NOMO-1 treated with dmso at 0.1 percent for 144 hours (cell line): ENCODE data around the gene LIMS2.

ENCODE experiments used
- DNase-seq: peaks from one replicate; lab custom pipeline; 2025; ENCODE audit not compliant: unreplicated experiment; lab: John Stamatoyannopoulos, UW

Gene LIMS2, protein sequence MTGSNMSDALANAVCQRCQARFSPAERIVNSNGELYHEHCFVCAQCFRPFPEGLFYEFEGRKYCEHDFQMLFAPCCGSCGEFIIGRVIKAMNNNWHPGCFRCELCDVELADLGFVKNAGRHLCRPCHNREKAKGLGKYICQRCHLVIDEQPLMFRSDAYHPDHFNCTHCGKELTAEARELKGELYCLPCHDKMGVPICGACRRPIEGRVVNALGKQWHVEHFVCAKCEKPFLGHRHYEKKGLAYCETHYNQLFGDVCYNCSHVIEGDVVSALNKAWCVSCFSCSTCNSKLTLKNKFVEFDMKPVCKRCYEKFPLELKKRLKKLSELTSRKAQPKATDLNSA

GRCh38 chr2:127675331-127676261, at the start of gene LIMS2:
TSS of gene LIMS2 (minus strand) at chr2:127675530. CDS start at chr2:127675024, 506 bp downstream.
- DNase-seq, result no peak

- no peak for DNase-seq
These were observed 47.5 kb upstream of the LIMS2 start for GRCh38 chr2:127722807-127723206.

- no peak for DNase-seq
These were observed 46.6 kb upstream of the LIMS2 start for GRCh38 chr2:127721978-127722355.

DNA sequence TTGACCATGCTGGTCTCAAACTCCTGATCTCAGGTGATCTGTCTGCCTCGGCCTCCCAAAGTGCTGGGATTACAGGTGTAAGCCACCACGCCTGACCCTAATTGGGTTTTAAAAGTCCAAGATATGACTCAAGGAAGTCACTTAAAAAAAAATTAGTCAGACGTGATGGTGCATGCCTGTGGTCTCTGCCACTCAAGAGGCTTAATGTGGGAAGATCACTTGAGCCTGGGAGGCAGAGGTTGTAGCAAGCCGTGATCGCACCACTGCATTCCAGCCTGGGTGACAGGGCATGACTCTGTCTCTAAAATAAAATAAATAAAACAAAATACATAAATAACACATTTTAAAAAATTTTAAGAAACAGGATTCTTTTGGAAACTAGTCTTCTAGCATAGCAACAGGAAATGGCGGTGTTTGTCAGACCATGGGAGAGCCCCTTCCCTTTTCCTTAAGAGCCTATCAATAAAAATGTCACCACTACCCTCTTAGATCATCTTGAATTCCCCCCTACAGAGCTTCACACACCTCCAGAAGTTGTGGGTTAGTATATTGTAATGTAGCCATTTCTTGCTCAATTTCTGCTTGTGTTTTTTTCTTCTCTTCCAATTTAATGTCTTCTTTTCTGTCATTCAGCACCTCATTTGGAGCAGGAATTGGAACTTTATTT, 46.1 kb upstream of the LIMS2 start:
- DNase-seq, result no peak

DNA sequence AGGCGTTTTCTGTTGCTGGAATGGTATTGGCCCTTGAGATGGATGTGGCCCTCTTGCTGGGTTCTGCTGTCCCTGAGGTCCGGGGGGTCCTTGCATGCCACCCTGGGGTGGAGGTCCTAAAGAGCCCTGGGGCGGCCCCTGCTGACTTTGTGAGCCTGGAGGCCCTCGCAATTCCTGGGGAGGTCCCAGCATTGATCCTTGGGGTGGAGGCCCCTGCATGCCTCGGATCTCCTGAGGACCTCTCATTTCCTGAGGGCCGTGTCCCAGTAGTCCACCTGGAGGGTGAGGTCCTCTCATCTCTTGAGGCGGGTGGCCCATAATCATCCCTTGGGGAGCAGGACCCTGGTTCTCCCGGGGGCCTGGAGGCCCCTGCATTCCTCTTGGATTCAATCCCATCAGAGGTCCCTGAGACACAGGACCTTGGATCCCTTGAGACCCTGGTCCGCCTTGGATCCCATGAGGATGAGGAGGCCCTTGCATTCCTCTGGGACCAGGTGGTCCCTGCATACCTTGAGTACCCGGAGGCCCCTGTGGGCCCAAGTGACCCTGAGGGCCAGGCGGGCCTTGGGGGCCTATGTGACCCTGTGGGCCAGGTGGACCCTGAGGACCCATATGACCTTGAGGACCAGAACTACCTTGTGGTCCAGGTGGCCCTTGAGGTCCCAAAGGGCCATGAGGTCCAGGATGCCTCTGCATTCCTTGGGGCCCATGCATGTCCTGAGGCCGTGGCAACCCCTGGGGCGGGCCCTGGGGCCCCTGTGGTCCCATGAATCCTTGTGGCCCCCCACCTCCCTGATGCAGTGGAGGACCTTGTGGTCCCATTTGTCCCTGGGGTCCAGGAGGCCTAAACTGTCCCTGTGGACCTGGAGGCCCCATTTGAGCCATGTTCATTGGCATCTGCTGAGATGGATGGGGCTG, 44.2 kb upstream of the LIMS2 start:
- no peak for DNase-seq

GRCh38 chr2:127718271-127718670, 42.9 kb upstream of the LIMS2 start:
- no peak for DNase-seq

DNA sequence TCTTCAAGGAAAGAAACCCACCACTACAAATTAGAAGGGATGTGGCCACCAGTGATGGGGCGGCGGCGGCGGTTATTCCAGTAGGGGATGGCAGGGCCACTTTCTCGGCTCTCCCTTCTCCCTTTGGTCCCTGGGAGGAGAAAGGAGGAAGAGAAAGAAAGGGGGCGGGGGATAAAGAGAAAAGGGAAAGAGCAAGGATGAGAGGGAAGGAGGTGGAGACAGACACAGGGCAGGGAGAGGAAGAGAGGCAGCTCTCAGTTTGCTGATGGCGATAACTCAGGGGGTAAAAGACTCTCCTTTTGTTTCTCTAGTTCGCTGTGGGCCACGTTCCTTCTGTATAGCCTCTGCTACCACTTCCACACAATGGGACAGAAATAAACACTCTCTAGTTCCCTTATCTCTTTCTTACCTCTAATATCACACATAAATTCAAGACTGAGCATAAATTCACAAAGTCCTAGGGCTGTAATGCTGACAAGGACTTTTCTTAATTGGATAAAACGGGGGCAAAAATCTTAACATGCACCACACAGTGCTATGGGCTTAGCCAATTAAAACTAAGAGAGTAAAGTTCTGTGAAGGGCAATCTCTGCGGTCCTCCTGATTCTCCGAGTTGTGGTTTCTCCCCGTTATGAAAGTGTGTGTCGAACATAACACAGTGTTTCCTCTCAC, 40.6 kb upstream of the LIMS2 start:
- DNase-seq, result no peak

DNA sequence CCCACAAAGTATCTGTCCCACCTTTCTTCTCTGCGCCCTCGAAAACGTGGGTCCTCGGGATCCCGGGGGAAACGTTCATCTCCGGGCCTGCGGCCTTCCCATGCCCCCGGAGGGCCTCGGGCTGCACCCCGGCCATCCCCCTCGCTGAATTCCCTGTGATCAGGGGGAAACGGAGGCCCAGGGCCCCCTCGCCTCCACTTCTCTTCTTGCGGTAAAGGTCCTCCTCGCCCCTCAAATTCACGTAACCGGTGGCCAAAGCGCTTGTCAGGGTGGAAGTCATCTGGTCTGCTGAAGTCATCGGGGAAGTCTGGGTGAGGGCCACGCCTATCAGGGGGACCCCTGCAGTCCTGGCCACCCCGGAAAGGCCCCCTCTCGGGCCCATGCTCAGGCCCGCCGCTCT, 38.2 kb upstream of the LIMS2 start:
- no peak for DNase-seq

- DNase-seq, result no peak
These were observed 37.7 kb upstream of the LIMS2 start for GRCh38 chr2:127712999-127713398.

GRCh38 chr2:127709336-127709735, 34.0 kb upstream of the LIMS2 start:
- DNase-seq, result no peak

DNA sequence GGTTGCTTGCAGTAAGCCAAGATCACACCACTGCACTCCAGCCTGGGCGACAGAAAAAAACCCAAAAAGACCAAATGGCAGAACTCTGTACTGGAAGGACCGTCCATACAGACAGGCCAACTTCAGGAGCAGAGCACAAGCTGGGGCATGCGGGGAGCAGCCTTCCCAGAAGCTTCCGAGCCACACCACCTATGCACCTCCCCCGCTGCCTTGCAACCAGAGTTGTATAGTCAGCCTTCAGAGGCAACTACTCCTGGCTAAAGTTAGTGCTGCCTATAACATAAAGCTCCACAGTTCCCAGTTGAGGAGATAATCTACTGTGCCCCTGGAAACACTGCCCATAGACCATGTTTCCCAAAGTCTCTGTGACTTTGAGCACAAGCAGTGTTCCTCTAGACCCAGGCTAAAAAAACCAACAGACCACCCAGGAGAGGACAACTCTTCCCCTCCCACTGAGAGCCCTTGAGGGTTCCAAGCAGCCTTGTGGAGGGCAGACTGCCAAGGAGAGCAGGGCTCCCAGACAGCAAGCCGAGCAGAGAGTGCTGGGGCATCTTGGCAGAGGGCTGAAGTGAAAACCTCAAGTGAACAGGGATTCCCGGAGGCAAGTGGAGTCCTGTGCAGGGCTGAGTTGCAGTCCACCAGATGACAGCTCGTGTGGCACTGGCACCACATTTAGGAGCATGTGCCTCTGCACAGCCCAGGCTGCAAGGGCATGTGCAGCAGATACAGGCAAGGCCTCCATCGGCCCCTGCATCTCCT, 32.7 kb upstream of the LIMS2 start:
- DNase-seq, result no peak

DNA sequence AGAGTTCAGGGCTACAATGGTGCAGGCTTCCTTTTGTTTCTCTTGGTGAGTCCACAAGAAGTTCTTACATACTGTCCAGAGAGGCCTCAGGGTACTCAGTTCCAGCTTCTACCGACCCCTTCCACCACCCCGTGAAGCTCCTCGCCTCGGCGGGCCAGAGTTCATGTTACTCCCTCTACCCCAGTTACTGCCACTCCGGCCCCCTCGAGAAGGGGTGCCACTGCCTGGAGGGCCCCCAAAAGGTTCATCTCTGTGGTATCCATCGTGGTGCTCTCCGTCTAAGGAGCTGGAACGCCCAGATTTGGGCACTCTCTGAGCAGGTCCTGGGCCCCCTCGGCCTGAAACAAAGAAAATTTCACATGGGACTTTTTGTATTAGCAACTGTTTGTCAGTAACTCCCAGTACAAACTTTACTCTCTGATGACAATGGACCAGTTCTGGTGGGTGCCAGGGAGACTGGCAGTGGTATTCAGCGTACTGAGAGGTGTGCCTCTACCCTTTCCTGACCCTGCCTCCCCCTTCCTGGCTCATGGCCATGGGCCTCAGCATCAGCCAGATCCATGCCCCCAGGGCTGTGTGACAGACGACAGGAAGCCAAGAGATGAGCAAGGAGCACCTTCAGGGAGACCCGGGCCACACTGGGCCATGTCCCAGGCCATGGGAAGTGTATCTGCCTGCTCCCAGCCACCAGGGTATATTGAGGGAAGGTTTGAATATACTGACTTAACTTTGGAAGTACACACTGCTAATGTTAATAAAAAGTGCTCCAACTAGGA, 31.1 kb upstream of the LIMS2 start:
- no peak for DNase-seq

DNA sequence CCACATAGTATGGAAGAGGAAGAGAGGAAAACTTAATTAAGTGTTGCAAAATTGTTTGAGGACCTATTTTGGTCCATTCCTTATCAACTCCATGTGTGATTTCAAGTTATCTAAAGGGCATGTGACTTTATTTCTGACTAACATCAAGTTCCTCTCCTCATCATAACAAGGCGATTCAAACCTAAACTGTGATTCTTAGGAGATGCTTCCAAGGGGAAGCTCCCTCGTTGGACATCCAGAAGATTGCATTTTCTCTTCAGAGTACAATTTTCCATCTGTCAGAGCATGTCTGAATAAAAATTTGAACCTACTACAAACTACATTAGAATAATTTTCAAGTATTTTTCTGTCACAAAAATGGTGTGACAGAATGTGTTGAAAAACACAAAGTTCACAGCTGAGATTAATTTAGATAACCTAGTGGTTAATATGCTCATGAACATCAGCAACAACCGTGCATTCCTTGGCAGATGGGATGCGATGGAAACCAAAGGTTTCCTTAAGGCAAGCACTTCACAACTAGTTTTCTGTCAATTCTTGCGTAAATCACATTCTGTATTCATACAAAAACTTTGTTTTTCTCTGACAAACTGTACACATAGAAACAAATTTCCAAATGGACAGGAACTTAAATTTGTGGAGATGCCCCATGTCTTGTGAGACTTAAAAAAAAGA, 30.2 kb upstream of the LIMS2 start:
- peak; percentile 3 for DNase-seq

GRCh38 chr2:127704641-127705390, 29.5 kb upstream of the LIMS2 start:
- no peak for DNase-seq

GRCh38 chr2:127703282-127703681, 28.0 kb upstream of the LIMS2 start:
- no peak for DNase-seq

- DNase-seq, result no peak
These were observed 27.2 kb upstream of the LIMS2 start for GRCh38 chr2:127702395-127703009.
